ENCODE data around the gene TP53TG5. TPM values are rescaled to one million over a fixed set of nuclear protein-coding genes. Genes with fewer than 3 reads are reported as not detected.
"Not testable (repeated sequence)": the region's sequence is repeated elsewhere in the genome, so short reads cannot be mapped to it uniquely, and the experiment has no call there.

Gene TP53TG5
- total RNA-seq, 1 donor from 2014 or later: 32.0 TPM

DNA sequence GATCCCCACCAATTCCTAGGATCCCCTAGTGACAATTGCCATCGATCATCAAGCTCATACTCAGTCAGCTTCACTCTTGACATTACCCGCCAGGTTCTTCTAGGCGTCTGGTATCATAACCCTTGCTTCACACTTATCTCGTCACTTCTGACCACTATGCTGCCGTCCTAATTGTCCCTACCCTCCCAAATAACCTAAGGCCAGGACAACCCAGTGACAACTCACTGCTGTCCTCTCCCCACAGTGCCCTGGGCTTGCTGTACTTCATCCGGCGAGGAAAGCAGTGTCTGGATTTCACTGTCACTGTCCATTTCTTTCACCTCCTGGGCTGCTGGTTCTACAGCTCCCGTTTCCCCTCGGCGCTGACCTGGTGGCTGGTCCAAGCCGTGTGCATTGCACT, 11.5 kb downstream of the TP53TG5 start:
- no peak for DNase-seq (ENCODE audit: low spot score)

DNA sequence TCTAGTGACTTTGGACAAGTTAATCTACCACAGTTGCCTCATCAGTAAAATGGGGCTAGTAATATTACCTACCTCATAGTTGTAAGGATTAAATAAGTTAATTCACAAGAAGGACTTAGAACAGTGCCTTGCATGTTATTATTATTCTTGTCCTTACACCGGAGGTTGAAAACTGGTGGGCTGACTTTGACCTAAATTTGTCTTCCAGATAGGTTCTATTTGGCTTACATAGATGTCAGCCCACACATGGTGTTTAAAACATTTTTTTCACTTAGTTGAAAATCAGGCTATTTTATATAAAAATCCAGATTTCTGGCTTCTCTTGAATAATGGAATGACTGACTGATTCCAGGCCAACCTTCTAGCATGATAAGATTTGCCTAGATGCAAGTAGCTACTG, 11.9 kb downstream of the TP53TG5 start:
- DNase-seq (ENCODE audit: low spot score): no peak

DNA sequence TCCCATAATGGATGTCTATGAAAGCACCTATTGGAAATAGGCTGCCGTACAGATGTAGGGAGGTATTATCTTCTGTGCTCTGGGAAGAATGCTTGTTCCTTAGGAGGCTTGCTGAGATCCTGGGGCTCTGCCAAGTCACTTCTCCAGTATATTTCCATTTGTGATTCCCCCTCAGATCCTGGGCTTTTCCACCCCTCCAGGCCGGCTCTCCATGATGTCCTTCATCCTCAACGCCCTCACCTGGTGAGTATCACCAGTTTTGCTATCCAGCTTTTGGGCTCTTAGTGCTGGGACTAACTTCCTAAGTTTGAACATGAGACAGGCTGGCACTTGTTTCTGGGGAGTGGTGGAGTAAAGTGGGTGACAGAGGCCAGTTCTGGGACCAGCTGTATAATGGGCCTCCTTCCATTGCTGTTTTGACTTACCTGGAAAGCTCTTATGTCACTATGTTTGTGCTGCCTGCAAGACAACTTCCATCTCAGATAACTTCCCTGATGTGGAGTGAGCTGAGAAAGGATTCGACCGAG, 12.6 kb downstream of the TP53TG5 start:
- DNase-seq (ENCODE audit: low spot score): no peak

DNA sequence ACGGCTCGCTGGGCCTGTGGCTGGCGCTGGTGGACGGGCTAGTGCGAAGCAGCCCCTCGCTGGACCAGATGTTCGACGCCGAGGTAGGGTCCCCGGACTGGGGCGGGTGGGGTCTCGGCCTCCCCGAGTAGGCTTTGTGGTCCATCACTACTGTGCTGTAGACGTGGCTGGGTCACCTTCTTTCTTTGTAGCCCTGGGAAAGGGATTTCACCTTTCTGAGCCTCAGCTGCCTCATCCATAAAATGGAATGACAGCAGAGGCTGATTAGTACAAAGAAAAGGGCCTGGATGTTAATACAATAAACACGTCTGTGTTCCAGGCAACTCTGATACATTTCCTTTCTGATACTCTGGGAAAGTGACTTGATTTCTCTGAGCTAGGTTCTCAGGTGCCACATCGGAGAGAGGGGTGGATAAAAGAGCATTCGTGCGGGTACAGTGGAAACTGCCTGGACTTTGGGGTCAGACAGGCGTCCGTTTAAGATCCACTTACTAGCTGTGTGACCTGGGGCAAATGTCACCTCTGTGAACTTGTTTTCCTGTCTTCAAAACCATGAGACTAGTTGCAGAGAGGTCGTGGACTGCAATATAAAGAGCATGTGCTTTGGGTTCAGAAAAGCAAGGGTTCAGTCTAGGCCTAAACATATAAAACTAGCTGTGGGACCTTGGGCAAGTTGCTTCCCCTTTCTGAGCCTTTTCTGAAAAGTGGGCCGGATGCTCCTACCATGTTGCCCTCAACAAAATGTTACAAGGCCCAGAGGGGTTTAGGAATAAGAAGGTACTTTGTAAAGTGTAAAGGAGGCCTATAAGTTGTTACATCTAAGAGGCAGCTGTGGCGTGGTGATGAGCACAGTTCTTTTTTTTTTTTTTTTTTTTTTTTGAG, 14.3 kb downstream of the TP53TG5 start:
- no peak for DNase-seq (ENCODE audit: low spot score)

DNA sequence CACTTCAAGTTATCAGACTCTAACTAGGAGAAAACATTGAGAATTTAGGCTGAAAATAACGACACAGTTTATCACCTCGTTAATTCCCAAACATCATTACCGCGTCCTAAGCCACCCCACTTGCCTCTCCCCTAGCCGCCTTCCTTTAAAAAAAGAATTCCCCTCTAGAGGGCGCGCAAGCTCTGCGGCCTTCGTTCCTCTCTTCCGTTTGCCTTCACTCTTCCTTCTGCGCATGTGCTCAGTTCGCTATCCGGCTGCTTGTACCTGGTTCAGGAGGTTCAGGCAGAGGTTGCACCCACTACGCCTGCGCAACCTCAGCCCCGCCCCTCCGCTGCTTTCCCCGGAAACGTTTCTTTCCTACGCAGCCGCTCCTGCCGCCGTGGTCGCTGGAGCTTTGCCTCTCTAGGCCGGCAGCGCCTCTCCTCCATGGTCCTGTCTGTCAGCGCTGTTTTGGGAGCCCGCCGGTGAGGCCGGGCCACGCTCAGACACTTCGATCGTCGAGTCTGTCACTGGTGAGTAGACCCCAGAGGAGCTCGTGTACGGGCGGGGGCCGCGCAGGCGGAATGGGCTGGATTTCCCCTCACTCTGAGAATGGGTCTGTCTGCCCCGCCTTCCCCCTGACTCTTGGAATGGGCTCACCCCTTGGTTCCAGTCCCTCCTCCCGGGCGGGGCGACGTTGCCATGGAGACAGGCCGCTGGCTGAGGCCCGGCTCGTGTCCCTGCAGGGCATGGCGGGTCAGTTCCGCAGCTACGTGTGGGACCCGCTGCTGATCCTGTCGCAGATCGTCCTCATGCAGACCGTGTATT, 15.1 kb downstream of the TP53TG5 start, which contains the start of gene SYS1:
TSS of gene SYS1 (plus strand) at position 353 of the 807 bp plus-strand sequence. CDS start at position 729, 376 bp downstream.
- peak; percentile 99 for DNase-seq (ENCODE audit: low spot score)

DNA sequence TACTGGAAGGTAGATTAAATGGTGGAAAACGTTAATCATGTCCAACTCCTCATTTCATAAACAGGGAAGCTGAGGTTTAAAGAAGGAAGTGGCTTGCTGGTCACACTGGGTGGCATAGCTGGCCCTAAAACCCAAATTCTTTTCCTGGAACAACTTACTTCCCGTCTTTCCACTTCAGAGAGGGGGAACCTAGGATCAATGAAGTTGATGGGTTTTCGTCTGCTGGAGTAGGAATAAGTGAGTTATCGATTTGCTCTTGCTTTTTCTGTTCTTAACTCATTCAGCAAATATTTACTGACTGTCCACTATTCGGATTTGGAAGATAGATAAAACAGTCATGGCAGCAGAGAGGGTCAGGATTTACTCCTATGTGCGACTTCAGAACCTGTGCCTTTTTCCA, 16.3 kb downstream of the TP53TG5 start:
- DNase-seq (ENCODE audit: low spot score): no peak

DNA sequence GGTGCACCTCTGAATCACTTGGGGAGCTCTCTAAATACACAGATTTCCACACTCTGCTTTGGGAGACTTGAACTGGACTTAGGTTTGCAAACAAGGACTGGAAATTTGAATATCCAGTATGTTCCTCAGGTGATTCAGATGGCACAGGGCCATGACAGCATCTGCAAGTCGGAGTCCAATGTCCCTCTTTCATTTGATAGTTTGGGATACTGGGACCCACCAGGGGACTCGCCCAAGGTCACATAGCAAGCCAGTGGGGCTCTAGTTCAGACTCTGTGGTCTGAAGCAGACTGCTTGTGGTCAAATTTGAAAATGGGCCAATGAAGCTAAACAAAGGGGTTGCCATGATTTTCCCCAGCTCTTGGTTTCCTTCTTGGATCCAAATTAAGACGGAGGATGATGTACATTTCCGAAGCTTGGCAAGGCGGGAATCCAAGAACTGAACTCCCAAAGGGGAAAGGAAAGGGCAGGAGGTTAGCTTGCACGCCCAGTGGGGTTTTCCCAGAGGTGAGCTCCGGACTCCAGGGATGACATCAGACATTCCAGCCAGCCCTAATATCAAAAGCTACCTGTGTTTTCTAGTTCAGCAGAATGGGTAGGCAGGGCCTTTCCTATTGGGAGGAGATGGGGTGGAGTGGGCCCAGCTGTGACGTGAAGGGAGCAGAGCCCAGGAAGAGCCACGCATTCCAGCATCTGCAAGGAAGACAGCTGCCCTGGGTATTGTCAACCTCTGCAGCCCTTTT, 18.5 kb downstream of the TP53TG5 start:
- DNase-seq (ENCODE audit: low spot score): peak; percentile 87

DNA sequence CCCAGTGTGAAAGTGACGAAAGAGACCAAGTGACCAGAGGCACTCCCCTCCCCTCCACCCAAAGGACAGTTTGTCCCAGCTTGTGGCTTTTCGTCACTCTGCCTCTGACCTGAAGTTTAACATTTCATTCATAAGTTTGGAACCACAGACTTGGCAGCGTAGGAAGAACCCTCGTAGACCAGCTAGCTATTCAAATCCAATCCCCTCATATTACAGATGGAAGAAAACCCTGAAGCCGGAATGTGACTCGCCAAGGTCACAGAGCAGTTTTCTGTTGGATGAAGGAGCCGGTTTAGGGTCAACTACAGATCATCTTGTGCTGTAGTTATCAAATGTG, 19.1 kb downstream of the TP53TG5 start:
- DNase-seq (ENCODE audit: low spot score): no peak

DNA sequence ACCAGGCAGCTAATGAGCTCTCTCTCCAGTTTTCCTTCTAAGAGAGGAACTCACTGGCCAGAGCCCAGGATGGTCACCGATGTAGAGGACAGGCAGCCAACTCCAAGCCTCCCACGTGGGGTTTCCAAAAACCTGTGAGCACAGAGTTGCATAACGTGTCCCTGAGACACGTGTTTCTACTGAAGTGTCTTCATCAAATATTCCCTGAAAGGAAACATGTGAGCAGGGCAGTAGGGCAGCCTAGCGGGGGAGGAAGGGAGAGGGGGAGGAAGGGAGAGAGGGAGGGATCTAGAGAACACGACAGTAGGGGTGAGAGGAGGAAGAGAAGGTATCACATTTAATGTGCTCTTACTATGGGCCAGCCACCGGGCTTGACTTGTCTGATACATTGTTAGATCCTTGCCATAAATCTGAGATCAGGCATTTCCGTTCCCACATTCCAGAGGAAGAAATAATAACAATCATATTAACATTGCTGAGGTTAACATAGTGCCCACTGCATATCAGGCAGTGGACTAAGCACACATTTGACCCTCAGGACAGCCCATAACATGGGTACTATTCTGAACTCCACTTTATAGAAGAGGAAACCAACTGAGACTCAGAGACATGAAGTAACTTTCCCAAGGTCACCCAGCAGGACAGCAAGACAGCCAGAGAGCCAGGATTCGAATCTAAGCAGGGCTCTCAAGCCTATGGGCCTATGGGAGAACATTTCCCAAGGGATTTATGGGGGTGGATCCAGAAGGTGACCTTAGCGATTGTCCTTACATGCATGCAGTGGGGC, 19.6 kb downstream of the TP53TG5 start:
- DNase-seq (ENCODE audit: low spot score): no peak

DNA sequence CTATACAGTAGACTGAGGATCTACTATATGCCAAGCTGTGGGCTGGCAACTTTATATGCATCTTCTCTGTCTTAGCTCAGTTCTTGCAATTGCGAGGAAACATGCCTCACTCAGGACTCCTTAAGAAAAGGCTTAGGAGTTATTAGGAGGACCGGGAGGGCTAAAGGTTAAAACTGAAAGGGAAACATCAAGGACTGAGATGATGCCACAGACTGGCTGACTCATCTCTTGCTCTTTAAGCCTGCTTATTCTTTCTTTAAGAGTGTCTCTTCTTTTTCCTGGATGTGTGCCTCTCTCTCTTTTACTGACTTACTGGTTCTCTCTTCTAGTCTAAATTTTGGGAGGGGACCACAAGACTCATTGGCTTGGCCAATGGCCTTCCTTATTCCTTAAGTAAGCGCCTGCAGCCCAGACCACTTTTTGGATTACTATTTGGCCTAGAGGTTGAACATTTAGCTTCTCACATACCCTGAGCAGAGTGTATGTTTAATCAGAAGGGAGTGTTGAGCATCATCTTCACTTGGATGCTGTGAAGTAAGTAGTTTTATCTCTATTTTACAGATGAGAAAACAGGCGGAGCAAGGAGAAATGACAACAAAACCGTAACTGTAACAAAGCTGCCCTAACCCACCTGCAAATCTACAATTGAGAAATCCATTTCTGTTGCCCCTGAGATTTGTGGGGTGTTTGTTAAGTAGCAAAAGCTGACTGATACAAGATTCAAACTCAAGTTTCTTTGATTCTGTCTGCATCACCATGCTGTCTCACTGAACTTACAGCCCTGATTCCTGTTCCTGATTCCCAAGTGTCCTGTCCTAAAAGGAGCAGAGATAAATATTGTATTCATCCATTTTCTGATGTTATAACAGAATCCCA, 22.7 kb downstream of the TP53TG5 start:
- peak; percentile 95 for DNase-seq (ENCODE audit: low spot score)

DNA sequence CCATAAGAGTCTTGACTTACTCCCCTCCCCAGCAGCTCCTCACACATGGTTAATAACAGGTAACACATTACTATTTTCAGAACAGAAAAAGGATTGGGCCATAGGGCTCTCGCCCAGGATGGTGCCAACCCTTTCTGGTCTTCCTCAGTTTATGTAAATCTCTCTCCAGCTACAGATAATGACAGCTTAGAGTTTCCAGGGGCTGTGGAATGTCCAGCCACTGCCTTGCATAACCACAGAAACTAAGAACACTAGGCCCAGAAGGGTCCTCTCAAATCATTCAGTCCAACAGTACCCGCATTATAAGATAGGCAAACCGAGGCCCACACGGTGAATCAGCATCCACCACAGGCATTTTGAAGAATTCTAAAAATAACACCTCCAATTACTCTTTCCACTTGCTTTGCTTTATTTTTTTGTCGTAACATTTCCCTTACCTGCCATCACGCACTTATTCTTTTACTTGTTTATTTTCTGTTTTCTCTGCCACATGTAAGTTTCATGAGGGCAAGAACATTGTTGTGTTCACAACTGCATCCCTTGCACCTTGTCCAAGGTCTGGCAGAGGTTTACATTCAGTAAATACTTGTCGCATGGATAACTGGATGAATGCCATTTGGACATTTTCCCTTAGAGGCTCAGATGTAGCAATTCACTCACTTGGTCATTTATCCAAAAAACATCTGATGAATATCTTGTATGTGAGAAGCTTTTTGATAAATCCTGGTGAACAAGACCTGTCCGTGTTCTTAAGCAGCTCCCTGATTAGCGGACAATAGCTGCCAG, 23.5 kb downstream of the TP53TG5 start:
- peak; percentile 75 for DNase-seq (ENCODE audit: low spot score)

DNA sequence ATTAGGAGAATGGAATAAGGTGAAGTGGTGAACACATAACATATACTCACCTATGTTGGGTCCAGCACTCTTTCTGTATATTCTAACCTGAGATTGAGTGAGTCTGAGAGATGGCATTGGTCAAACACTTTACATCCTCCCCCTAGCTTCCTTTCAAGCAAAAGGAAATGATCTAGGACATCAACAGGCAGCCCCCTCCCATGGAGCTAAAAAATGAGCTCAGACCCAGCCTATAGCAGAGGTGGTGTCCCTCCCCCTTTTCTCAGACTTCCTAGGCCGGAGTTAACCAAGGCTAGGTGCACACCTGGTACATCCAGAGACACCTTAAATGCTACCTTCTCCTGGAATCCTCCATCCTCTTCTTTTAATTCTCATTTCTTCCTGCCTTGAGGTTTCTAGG, 24.4 kb downstream of the TP53TG5 start:
- no peak for DNase-seq (ENCODE audit: low spot score)

DNA sequence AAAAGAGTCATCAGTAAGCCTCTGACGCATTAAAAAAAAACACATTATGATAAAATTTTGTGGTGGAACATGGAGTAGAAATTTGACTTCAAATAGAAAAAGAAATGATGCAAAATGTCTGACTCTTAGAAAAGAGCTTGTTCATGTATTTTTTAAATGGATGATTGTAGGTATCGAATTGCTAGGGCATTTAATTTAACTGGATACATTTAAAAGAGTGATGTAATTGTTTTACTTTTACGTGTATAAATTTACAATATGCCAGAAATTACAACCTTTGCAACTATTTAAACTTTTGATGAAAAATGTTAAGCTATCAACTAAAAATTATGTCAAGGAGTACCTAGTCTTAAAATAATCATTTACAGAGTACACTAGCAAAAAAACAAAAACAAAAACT, 25.4 kb downstream of the TP53TG5 start:
- no peak for DNase-seq (ENCODE audit: low spot score)

DNA sequence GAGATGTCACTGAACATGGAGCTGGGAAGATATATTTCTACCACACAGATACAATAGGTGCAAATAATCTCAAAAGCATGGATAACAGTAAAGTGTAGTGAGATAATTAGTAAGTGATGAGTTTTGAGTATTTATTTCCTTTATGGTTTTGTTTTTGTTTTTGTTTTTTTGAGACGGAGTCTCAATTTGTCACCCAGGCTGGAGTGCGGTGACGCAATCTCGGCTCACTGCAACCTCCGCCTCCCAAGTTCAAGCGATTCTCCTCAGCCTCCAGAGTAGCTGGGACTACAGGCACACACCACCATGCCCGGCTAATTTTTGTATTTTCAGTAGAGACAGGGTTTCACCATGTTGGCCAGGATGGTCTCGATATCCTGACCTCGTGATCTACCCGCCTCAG, 27.3 kb downstream of the TP53TG5 start:
- not testable (repeated sequence) for DNase-seq (ENCODE audit: low spot score)

DNA sequence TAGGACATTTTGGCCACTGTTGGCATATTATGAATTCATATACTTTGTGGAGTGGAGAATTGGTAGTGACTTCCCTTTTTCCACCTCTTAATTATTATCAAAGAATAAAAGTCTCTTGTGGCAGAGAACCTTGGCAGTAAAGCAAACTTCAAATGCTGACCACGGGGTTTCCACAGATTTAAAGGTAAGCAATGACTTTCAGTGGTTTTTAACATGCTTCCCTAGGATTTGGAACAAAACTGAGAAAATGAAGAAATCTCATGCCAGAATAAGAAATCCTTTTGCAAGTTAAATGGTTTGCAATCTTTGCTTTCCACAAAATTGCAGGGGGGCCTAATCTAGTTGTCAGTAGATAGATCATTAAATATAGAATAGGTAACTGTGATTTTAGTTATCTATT, 27.9 kb downstream of the TP53TG5 start:
- DNase-seq (ENCODE audit: low spot score): no peak

DNA sequence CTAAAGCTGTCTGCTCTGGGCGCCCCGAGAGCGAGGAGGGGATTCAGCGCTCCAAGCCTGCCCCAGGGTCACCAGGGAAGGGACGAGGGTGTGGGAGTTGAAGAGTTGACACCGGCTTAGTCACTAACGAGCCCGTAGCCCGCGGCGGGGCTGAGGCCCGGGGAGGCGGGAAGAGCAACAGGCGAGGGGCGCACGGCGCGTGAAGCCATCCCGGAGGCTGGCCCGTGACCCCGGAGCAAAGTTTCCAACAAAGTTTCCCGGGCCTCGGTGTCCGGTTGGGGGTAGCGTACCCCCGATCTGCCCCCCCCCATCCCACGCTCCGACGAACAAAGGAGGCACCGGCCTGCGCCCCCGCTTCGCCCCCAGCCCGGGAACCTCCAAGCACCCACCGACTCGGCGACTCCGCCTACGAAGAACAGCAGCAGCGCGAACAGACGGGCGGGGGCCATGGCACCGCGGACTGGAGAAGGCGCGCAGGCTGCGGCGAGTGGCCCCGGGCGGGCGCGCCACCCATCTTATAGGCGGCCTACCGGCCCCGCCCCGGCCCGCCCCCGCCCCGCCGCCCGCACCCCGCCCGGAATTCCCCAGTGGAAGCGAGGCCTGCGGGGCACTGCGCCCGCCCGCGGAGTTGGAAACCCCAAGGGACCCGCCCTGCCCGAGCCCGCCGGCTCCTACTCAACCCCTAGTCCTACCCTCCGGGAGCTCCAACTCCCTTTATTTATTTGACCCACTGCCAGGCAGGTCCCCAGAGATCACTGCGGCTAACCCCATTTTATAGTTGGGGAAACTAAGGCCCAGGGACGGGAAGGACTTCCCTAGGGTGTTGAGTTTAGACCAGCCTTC, 30.0 kb downstream of the TP53TG5 start, which contains the start of gene SDC4:
TSS of gene SDC4 (minus strand) at position 489 of the 843 bp plus-strand sequence. CDS start at position 449, 40 bp downstream.
- no peak for DNase-seq (ENCODE audit: low spot score)

DNA sequence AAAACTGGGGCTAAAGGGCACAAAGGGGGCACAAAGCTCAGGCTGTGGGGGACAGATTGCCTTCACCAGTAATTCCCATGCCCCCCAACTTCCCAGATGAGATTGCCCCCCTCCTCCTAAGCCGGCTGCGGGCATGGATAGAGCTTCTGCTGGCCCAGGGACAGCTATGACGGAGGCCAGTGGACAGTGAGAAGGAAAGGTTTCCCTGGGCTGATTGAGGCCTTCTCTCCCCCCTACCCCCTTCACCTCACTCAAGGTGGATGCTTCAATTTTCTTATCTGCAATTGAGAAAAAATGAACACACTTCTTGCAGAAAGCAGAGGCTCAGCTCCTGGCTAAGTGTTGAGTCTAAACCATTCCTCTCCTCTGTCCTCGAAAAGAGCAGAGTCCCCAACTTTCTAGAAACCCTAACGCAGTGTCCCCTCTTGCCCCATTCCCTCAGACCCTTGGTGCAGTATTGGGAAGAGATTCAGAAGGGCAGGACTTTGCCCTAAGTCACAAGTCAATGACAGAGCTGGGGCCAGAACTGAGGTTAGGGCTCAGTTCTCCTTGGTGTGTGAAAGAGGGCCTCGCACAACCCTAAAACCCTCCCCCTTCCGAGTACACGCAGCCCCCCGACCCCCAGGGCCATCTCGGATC, 30.7 kb downstream of the TP53TG5 start:
- no peak for DNase-seq (ENCODE audit: low spot score)

DNA sequence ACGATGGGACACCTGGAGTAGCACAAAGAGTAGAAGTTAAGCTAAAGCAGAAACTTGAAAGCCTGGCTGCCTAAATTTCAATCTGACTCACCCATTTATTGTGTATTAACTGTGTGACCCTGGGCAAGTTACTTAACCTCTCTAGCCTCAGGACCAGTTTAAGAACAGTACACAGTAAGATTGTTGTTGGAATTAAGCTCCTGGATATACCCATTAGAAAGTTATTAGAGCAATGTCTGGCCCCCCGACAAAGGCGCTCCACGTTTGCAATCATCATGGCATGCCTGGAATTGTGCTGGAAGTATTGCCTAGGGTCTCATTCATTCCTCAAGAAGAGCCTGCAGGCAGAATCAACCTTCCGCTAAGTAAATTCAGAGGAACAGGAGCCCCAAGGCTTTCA, 31.3 kb downstream of the TP53TG5 start:
- DNase-seq (ENCODE audit: low spot score): no peak

Measured in umbilical cord (tissue), 2 donors.